ENCODE measurements around the gene NNT.
"Not testable (repeated sequence)": the region's sequence is repeated elsewhere in the genome, so short reads cannot be mapped to it uniquely, and the experiment has no call there.

The NNT gene

DNA sequence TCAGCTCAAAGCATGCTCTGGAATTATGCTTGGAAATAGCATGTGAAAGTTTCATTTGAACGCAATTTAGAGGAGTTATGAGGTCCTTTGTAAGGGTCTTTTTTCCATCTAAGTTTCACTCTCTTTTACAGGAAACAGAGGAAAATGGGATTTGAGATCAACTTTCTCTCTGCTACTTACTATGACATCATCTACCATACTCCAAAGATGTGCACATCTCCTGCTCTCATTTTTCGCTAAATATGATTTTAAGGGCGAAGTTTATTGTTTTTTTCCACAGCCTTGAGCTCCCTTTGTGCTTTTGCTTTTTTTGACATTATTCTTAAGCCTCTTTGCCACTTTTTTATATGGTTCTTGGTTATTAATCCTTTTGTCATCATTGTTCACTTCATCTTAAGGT, 125.6 kb downstream of the NNT start:
- no peak for DNase-seq

DNA sequence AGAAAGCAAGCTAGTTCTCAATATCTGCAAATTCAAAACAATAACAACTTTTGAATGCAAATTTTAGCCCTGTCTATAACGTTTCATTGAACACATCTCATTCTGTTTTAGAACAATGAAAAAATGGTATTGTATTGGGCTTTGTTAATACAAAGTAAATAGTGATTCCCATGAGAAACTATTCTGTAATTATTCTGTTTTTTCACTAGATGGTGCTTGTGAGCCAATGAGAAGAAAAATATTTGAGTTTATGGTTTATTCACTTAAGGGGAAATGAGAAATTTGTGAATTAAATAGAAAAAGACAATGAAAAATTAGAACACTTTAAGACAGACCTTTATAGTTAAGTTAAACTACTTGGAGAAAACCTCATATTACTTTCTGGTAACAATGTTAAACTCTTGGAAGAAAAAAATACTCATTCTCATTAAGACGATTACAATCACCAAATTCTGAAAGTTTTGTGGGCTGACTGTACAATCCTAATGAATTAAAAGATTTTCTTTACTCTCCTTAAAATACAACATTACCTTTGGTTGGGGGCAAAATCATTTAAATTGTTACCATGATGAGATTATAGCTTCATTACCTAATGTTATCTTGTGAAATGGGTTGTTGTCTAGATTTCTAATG, 127.0 kb downstream of the NNT start:
- DNase-seq, result no peak

DNA sequence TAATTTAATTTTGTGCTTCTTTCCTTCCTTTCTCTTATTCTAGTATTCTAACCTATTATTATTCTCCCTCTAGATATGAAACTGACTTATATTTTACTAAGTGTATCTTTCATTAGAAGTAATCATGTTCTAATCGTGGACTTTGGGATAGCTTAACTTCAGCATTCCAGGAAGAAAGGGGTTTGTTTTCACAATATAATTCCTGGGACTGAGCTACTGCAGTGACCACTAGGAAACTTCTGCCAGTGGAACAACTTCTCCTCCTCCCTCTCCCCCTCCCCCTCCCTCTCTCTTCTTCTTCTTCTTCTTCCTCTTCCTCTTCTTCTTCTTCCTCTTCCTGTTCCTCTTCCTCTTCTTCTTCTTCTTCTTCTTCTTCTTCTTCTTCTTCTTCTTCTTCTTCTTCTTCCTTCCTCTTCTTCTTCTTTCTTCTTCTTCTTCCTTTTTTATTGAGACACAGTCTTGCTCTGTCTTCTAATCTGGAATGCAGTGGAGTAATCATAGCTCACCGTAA, 127.9 kb downstream of the NNT start:
- no peak for DNase-seq

DNA sequence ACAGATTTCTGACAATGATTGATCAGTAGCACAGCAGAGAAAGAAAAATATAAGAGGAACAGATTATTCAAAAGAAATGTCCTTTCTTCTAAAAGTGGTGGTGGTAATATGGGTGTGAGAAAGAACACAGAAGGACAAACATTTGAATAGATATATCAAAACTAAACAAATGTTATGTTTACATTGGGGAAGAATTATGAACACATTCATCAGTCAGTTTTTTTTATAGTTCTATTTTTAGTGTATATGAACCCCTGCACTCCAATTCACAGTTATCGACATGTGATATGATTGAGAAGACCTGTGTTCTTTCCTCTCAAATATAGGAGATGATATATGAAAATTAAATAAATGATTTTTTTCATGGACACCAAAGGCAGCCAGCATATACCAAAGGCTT, 128.6 kb downstream of the NNT start:
- DNase-seq, result no peak

DNA sequence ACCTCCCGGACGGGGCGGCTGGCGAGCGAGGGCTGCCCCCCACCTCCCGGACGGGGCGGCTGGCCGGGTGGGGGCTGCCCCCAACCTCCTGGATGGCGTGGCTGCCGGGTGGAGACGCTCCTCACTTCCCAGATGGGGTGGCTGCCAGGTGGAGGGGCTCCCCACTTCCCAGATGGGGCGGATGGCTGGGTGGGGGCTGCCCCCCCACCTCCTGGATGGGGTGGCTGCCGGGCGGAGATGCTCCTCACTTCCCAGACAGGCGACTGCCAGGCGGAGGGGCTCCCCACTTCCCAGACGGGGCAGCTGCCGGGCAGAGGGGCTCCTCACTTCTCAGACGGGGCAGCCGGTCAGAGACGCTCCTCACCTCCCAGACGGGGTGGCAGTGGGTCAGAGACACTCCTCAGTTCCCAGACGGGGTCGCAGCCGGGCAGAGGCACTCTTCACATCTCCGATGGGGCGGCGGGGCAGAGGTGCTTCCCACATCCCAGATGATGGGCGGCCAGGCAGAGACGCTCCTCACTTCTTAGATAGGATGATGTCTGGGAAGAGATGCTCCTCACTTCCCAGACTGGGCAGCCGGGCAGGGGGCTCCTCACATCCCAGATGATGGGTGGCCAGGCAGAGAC, 143.1 kb downstream of the NNT start:
- not testable (repeated sequence) for DNase-seq

DNA sequence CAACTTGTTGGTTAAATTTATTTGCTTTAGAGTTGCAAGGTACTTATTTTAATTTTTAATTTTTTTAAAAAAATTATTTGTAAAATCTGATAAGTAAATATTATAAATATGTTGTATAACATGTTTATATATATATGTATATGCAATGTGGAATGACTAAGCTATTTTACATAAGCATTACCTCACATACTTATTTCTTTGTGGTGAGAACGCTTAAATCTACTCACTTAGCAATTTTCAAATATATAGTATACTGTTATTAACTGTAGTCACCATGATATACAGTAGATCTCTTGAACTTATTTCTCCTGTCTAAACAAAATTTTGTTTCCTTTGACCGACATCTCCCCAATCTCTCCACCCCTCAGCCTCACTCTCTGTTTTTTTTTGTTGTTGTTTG, 147.8 kb downstream of the NNT start:
- DNase-seq, result no peak

DNA sequence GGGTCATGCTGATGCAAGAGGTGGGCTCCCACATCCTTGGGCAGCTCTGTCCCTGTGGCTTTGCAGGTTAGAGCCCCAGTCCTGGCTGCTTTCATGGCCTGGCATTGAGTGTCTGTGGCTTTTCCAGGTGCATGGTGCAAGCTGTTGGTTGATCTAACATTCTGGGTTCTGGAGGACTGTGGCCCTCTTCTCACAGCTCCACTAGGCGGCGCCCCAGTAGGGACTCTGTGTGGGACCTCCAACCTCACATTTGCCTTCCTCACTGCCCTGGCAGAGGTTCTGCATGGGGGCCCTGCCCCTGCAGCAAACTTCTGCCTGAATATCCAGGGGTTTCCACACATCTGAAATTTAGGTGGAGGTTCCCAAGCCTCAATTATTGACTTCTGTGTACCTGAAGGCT, 150.1 kb downstream of the NNT start:
- no peak for DNase-seq
